Left lung (tissue), 14 donors: ENCODE data around the gene ZNF391. TPM values are rescaled to one million over a fixed set of nuclear protein-coding genes. Genes with fewer than 3 reads are reported as not detected.

Experiments
- ATAC-seq: fragments of 200-7000 bp; cut with Tn5 transposase; one replicate; pipeline ENCODE4 v1.9.1; 2020; ENCODE audit warnings: moderate library complexity
- DNase-seq, 4 donors: peaks; one replicate each; pipeline ENCODE4 v3.0.0-alpha.2; 2013 to 2020
- H3K27ac ChIP-seq, 2 donors: fragments of 200-600 bp; sonication (generic) in 1 of 2; one replicate each; pipeline versions ENCODE4 v1.5.0 to v1.8.0; 2020 to 2021
- H3K27me3 ChIP-seq, 2 donors: fragments of 200-600 bp; sonication (generic) in 1 of 2; one replicate each; pipeline versions ENCODE4 v1.5.0 to v1.8.0; 2020 to 2021
- H3K36me3 ChIP-seq, 2 donors: fragments of 200-600 bp; sonication (generic) in 1 of 2; one replicate each; pipeline versions ENCODE4 v1.5.0 to v1.8.0; 2020 to 2021
- H3K4me1 ChIP-seq, 2 donors: fragments of 200-600 bp; one replicate each; pipeline ENCODE4 v1.8.0; 2021
- H3K4me3 ChIP-seq, 2 donors: fragments of 200-600 bp; sonication (generic) in 1 of 2; one replicate each; pipeline versions ENCODE4 v1.5.0 to v1.8.0; 2020 to 2021; ENCODE audit warnings: mild to moderate bottlenecking in 1 of 2
- H3K9me3 ChIP-seq, 2 donors: fragments of 200-600 bp; sonication (generic) in 1 of 2; one replicate each; pipeline versions ENCODE4 v1.5.0 to v1.8.0; 2020 to 2021
- CTCF ChIP-seq, 2 donors: fragments of 200-600 bp; sonication (generic) in 1 of 2; IDR thresholded peaks; one replicate each; pipeline versions ENCODE4 v1.5.0 to v1.8.0; 2021; ENCODE audit warnings: antibody characterized with exemption in 2 of 2
- intact Hi-C, 2 donors: fragments of 100-400 bp; cut with DNase I; formaldehyde crosslinking; loops; one replicate each; pipeline versions ENCODE4 v1.11.2 to v1.14.2; 2022
- long read RNA-seq, 12 donors: library from polyadenylated mRNA in 2 of 12; unstranded in 2 of 12; transcript quantifications; one replicate each; pipeline ENCODE4 v2.0.0 and lab custom pipeline, GENCODE V29; 2019 to 2026
- polyA plus RNA-seq, 6 donors: library from polyadenylated mRNA; unstranded; fragments of 120-200 nt; gene quantifications; one replicate each; pipeline ENCODE4 v1.2.1, GENCODE V29; 2013; ENCODE audit not compliant: insufficient read length in 6 of 6
- total RNA-seq, 2 donors: library from RNA; stranded (reverse); fragmentation: NEBNext Ultra II Directional; extraction: Animal tissue kit (Norgen Biotek cat#: 25700); gene quantifications; one replicate each; pipeline ENCODE4 v1.2.1, GENCODE V29; 2021
- donor health status: DM: no; HTN: yes; CAD: no.
- donor health status: DM: no; HTN: no; CAD: no.

ZNF391 gene
- total RNA-seq (1 to 10 TPM; 2.5 to 5.6 TPM), polyA plus RNA-seq (10 to 100 TPM; 14.6 to 20.3 (median 16.8) TPM)
- long read RNA-seq, donor 1, full-length matches to known transcripts, result 10 of 20 reads
- long read RNA-seq, donor 1, partial matches to known transcripts, result 0 of 20 reads
- long read RNA-seq, donor 1, other reads (novel, unspliced or antisense), result 10 of 20 reads
- long read RNA-seq, donor 2, full-length matches to known transcripts, result 7 of 7 reads
- long read RNA-seq, donor 2, partial matches to known transcripts, result 0 of 7 reads
- long read RNA-seq, donor 2, other reads (novel, unspliced or antisense), result 0 of 7 reads
- long read RNA-seq, donor 3, full-length matches to known transcripts, result 6 of 6 reads
- long read RNA-seq, donor 3, partial matches to known transcripts, result 0 of 6 reads
- long read RNA-seq, donor 3, other reads (novel, unspliced or antisense), result 0 of 6 reads
- long read RNA-seq, donor 4, result 0 reads
- long read RNA-seq, donor 5, full-length matches to known transcripts, result 4 of 4 reads
- long read RNA-seq, donor 5, partial matches to known transcripts, result 0 of 4 reads
- long read RNA-seq, donor 5, other reads (novel, unspliced or antisense), result 0 of 4 reads
- long read RNA-seq, donor 6, full-length matches to known transcripts, result 2 of 12 reads
- long read RNA-seq, donor 6, partial matches to known transcripts, result 10 of 12 reads
- long read RNA-seq, donor 6, other reads (novel, unspliced or antisense), result 0 of 12 reads
- long read RNA-seq, donor 7, result 0 reads
- long read RNA-seq, donor 8, full-length matches to known transcripts, result 3 of 16 reads
- long read RNA-seq, donor 8, partial matches to known transcripts, result 0 of 16 reads
- long read RNA-seq, donor 8, other reads (novel, unspliced or antisense), result 13 of 16 reads
- long read RNA-seq, donor 9, result 0 reads
- long read RNA-seq, donor 10, result 0 reads
- long read RNA-seq, donor 11, partial matches to known transcripts, result 0 of 7 reads
- long read RNA-seq, donor 11, other reads (novel, unspliced or antisense), result 6 of 7 reads
- long read RNA-seq, donor 12, full-length matches to known transcripts, result 1 of 1 reads
- long read RNA-seq, donor 12, partial matches to known transcripts, result 0 of 1 reads
- long read RNA-seq, donor 12, other reads (novel, unspliced or antisense), result 0 of 1 reads

GRCh38 chr6:27388293-27389197 is at the start of gene ZNF391:
Gene ZNF391, plus strand, starts transcription at chr6:27388759. Its CDS starts 11,612 bp downstream, at chr6:27400371.
- intact Hi-C loops, result no loop called here
- DNase-seq (peak; percentile 81 to 89 (median 86)), ATAC-seq (peak; percentile 96)
- H3K36me3 ChIP-seq, result no peaks in the 10 kb centered on the region
- peaks cover 0 to 13% of the 10 kb centered on the region in 2 donors for H3K4me1 ChIP-seq
- no peak for TF ChIP-seq CTCF (IDR thresholded peaks at IDR 0.05)
- peaks cover 0 to 1% of the 10 kb centered on the region in 2 donors for H3K9me3 ChIP-seq
- H3K4me3 ChIP-seq, result peak within 1 kb of the TSS; percentile 56 to 67
- H3K27ac ChIP-seq, result peak within 1 kb of the TSS; percentile 74 to 77
- peaks cover 0 to 6% of the 10 kb centered on the region in 2 donors for H3K27me3 ChIP-seq

GRCh38 chr6:27352850-27353249 is 35.7 kb upstream of the ZNF391 start:
- Histone ChIP-seq H3K4me1 (no peaks in the 10 kb centered on the region), H3K27ac (no peak overlapping the region), H3K36me3 (no peaks in the 10 kb centered on the region), H3K9me3 (peaks cover 0 to 36% of the 10 kb centered on the region in 2 donors), H3K4me3 (no peak overlapping the region), H3K27me3 (no peaks in the 10 kb centered on the region)
- TF ChIP-seq CTCF (IDR thresholded peaks at IDR 0.05), result no peak
- DNase-seq (no peak), ATAC-seq (no peak)
- intact Hi-C loops, result no loop called here

- intact Hi-C loops, result no loop called here
- peaks cover 0 to 57% of the 10 kb centered on the region in 2 donors for H3K9me3 ChIP-seq
- H3K36me3 ChIP-seq, result peaks cover 0 to 22% of the 10 kb centered on the region in 2 donors
- no peaks in the 10 kb centered on the region for H3K4me1 ChIP-seq
- H3K4me3 ChIP-seq, result no peak overlapping the region
- no peak overlapping the region for H3K27ac ChIP-seq
- DNase-seq (no peak), ATAC-seq (no peak)
- TF ChIP-seq CTCF (IDR thresholded peaks at IDR 0.05), result no peak
- no peaks in the 10 kb centered on the region for H3K27me3 ChIP-seq
Measured at GRCh38 chr6:27358786-27359185, 29.8 kb upstream of the ZNF391 start.

- intact Hi-C loops, result no loop called here
- H3K4me3 ChIP-seq, result no peak overlapping the region
- DNase-seq (no peak), ATAC-seq (no peak)
- H3K9me3 ChIP-seq, result peaks cover 0 to 53% of the 10 kb centered on the region in 2 donors
- H3K27me3 ChIP-seq, result no peaks in the 10 kb centered on the region
- H3K4me1 ChIP-seq, result no peaks in the 10 kb centered on the region
- peaks cover 0 to 22% of the 10 kb centered on the region in 2 donors for H3K36me3 ChIP-seq
- TF ChIP-seq CTCF (IDR thresholded peaks at IDR 0.05), result no peak
- H3K27ac ChIP-seq, result no peak overlapping the region
Measured at GRCh38 chr6:27359231-27359630, 29.3 kb upstream of the ZNF391 start.
